K562 (cell line): ENCODE data around the gene BICC1. TPM values are rescaled to one million over a fixed set of nuclear protein-coding genes. Genes with fewer than 3 reads are reported as not detected.

Source experiments
- ATAC-seq: fragments of 200-7000 bp; cut with Tn5 transposase; 3 replicates; pipeline ENCODE4 v1.9.1; 2020; ENCODE audit warnings: moderate library complexity
- BruUV-seq: library from RNA; stranded (reverse); fragments of 400-500 nt; replicated peaks from 2 replicates; lab custom pipeline; 2021; lab: Mats Ljungman, UMichigan
- CTCF ChIA-PET: fragments of 300-600 bp; formaldehyde crosslinking; extraction: SDS; loops from one replicate; lab custom pipeline; 2021; ENCODE audit warnings: low intra/inter-chr PET ratio; lab: Yijun Ruan, JAX
- POLR2A ChIA-PET: fragments of 300-600, 350-650 bp; sonication (Branson Sonifier 250); formaldehyde crosslinking; extraction: SDS; loops from one replicate; lab custom pipeline; 2021; ENCODE audit warnings: antibody characterized with exemption, inconsistent platforms; lab: Yijun Ruan, JAX
- DNase-seq, 4 experiments: peaks; one replicate each; pipeline versions ENCODE4 v3.0.0 to v3.0.0-alpha.2; 2011 to 2018; ENCODE audit warnings: low spot score in 3 of 4, mixed read lengths in 3 of 4; ENCODE audit errors: extremely low read depth in 1 of 4
- FAIRE-seq: peaks from 2 replicates; lab custom pipeline; 2011; peaks lifted over from hg19 to GRCh38; lab: Jason Lieb, UNC
- H2AFZ ChIP-seq: 2 replicates; pipeline ENCODE4 v1.6.0; 2011; ENCODE audit warnings: low read depth, low read length, control low read depth, inconsistent platforms
- H3K27ac ChIP-seq: fragments of 200-600 bp; 3 replicates; pipeline ENCODE4 v1.8.0; 2011; ENCODE audit warnings: low read depth, mild to moderate bottlenecking, control low read depth, inconsistent platforms, low read length, moderate library complexity, mixed read lengths; ENCODE audit errors: extremely low read depth
- H3K27me3 ChIP-seq, 2 experiments: fragments of 300-600 bp in 1 of 2; 2 replicates in 1 of 2; 3 replicates in 1 of 2; pipeline versions ENCODE4 v1.6.0 to v1.8.0; 2011; ENCODE audit warnings: inconsistent platforms in 2 of 2, low read length in 2 of 2, mild to moderate bottlenecking in 1 of 2, mixed read lengths in 1 of 2, moderate library complexity in 1 of 2; ENCODE audit not compliant: control insufficient read depth in 2 of 2, insufficient read depth in 2 of 2
- H3K36me3 ChIP-seq: fragments of 300-600 bp; 3 replicates; pipeline ENCODE4 v1.8.0; 2011; ENCODE audit warnings: mild to moderate bottlenecking, low read length, inconsistent platforms; ENCODE audit not compliant: control insufficient read depth, insufficient read depth
- H3K4me1 ChIP-seq, 2 experiments: fragments of 200-600 bp in 1 of 2; replicated peaks in 1 of 2; 2 replicates in 1 of 2; 3 replicates in 1 of 2; pipeline versions ENCODE4 v1.5.1 to v1.8.0; 2011; ENCODE audit warnings: inconsistent platforms in 2 of 2, low read length in 2 of 2, mild to moderate bottlenecking in 1 of 2, mixed read lengths in 1 of 2, moderate library complexity in 1 of 2; ENCODE audit not compliant: control insufficient read depth in 2 of 2, insufficient read depth in 2 of 2
- H3K4me2 ChIP-seq: 2 replicates; pipeline ENCODE4 v1.6.1; 2011; ENCODE audit warnings: low read length, control low read depth, inconsistent platforms, mixed read lengths; ENCODE audit not compliant: insufficient read depth
- H3K4me3 ChIP-seq: fragments of 200-600 bp; sonication (generic), shearing (Covaris generic); 2 replicates; pipeline ENCODE4 v1.5.1; 2016; ENCODE audit warnings: control low read depth, inconsistent platforms
- H3K79me2 ChIP-seq: fragments of 200-600 bp; 3 replicates; pipeline ENCODE4 v1.8.0; 2011; ENCODE audit warnings: low read length, inconsistent platforms; ENCODE audit not compliant: control insufficient read depth, insufficient read depth
- H3K9ac ChIP-seq, 2 experiments: 2 replicates each; pipeline versions ENCODE4 v1.6.0 to v1.6.1; 2011; ENCODE audit warnings: low read depth in 2 of 2, low read length in 2 of 2, control low read depth in 1 of 2, inconsistent platforms in 1 of 2, mild to moderate bottlenecking in 1 of 2, mixed read lengths in 1 of 2; ENCODE audit not compliant: insufficient read depth in 1 of 2
- H3K9me1 ChIP-seq: one replicate; pipeline ENCODE4 v1.6.0; 2011; ENCODE audit warnings: inconsistent platforms, mild to moderate bottlenecking, low read length, moderate library complexity; ENCODE audit not compliant: control insufficient read depth, insufficient read depth
- H3K9me3 ChIP-seq: replicated peaks from 2 replicates; pipeline ENCODE4 v1.5.1; 2011; ENCODE audit warnings: low read depth, low read length, inconsistent platforms; ENCODE audit not compliant: control insufficient read depth, insufficient read depth
- H4K20me1 ChIP-seq: replicated peaks from 2 replicates; pipeline ENCODE4 v1.6.1; 2011; ENCODE audit warnings: low read length, inconsistent platforms, mixed read lengths; ENCODE audit not compliant: control insufficient read depth, insufficient read depth
- CHAMP1 ChIP-seq: fragments of 450-650 bp; IDR thresholded peaks from 2 replicates; pipeline ENCODE4 v1.6.1; 2016; ENCODE audit warnings: mild to moderate bottlenecking
- E4F1 ChIP-seq: fragments of 250-450 bp; sonication (Bioruptor Pico); IDR thresholded peaks from 2 replicates; pipeline ENCODE4 v1.5.0; 2021; ENCODE audit warnings: mild to moderate bottlenecking, borderline replicate concordance
- ERF ChIP-seq: fragments of 450-650 bp; formaldehyde crosslinking; IDR thresholded peaks from 2 replicates; pipeline ENCODE4 v1.4.0; 2020; ENCODE audit warnings: mild to moderate bottlenecking, mixed read lengths
- FOXJ3 ChIP-seq: sonication (generic); formaldehyde crosslinking; IDR thresholded peaks from 2 replicates; pipeline ENCODE4 v1.4.0; 2020; ENCODE audit warnings: mild to moderate bottlenecking, missing genetic modification reagents
- KLF1 ChIP-seq: fragments of 450-650 bp; IDR thresholded peaks from 2 replicates; pipeline ENCODE4 v1.6.1; 2016; ENCODE audit warnings: missing genetic modification characterization, missing compliant biosample characterization
- L3MBTL2 ChIP-seq: fragments of 450-650 bp; IDR thresholded peaks from 2 replicates; pipeline ENCODE4 v1.6.1; 2016; ENCODE audit warnings: mild to moderate bottlenecking, moderate library complexity
- MCM3 ChIP-seq: fragments of 450-650 bp; IDR thresholded peaks from 2 replicates; pipeline ENCODE4 v1.6.1; 2016
- SMARCA5 ChIP-seq: fragments of 450-650 bp; IDR thresholded peaks from 2 replicates; pipeline ENCODE4 v1.6.1; 2016
- SMARCC2 ChIP-seq: fragments of 450-650 bp; IDR thresholded peaks from 2 replicates; pipeline ENCODE4 v1.6.1; 2017; ENCODE audit warnings: antibody characterized with exemption, moderate library complexity, mild to moderate bottlenecking, low read depth
- SRF ChIP-seq, 2 experiments: fragments of 250-450, 450-650 bp in 1 of 2; sonication (Bioruptor Pico) in 1 of 2; sonication (generic) in 1 of 2; formaldehyde crosslinking; IDR thresholded peaks; 2 replicates each; pipeline versions ENCODE4 v1.5.0 to v1.5.1; 2020 to 2022; ENCODE audit warnings: mild to moderate bottlenecking in 1 of 2, missing genetic modification reagents in 1 of 2
- ZBTB43 ChIP-seq: sonication (generic); formaldehyde crosslinking; IDR thresholded peaks from 2 replicates; pipeline ENCODE4 v1.8.0; 2023; ENCODE audit warnings: mild to moderate bottlenecking, missing genetic modification reagents
- ZNF134 ChIP-seq: fragments of 250-450 bp; sonication (Bioruptor Pico); conservative IDR thresholded peaks from 2 replicates; pipeline ENCODE4 v1.4.0; 2020
- ZNF282 ChIP-seq: sonication (generic); formaldehyde crosslinking; IDR thresholded peaks from 2 replicates; pipeline ENCODE4 v1.8.1; 2023; ENCODE audit warnings: missing genetic modification reagents
- WGBS: fragments of 100-300 bp; shearing (Covaris generic); methylation state at CpG from one replicate; pipeline ENCODE4 v1.1.6; 2016; ENCODE audit warnings: low coverage, mixed read lengths; ENCODE audit not compliant: insufficient coverage; ENCODE audit errors: missing lambda C conversion rate; 5-methylcytosine and 5-hydroxymethylcytosine counted together
- in situ Hi-C: fragments of 300-500 bp; cut with MboI; formaldehyde crosslinking; loops from 4 replicates; pipeline ENCODE4 v1.15.0; 2018; ENCODE audit warnings: inconsistent platforms, mixed read lengths
- intact Hi-C: fragments of 100-400 bp; cut with micrococcal nuclease; formaldehyde crosslinking; loops from 2 replicates; pipeline ENCODE4 v1.14.2; 2022
- polyA plus RNA-seq, 8 experiments: library from polyadenylated mRNA; depleted of rRNA in 4 of 8; stranded (reverse) in 5 of 8; unstranded in 3 of 8; fragments of >200 nt; fragmentation: Nextera tagmentation in 2 of 8; fragmentation: Illumina TruSeq in 1 of 8; extraction: Ambion mirVana in 2 of 8; extraction: Trizol in 1 of 8; gene quantifications; 2 replicates each; pipeline versions ENCODE4 v1.2.1 to v1.2.3, GENCODE V29; 2011 to 2014; ENCODE audit warnings: inconsistent platforms in 1 of 8, missing spikeins in 1 of 8
- total RNA-seq, 7 experiments: library from RNA; depleted of rRNA in 6 of 7; stranded (reverse); fragments of >200 nt in 6 of 7; fragmentation: Illumina TruSeq in 2 of 7; extraction: Trizol in 2 of 7; gene quantifications; 2 replicates each; pipeline versions ENCODE4 v1.2.1 to v1.2.3, GENCODE V29; 2011 to 2021; ENCODE audit warnings: low replicate concordance in 1 of 7

The BICC1 gene
- total and polyA plus RNA-seq, 9 of the 15 experiments (the other 6 are each of a cell fraction or from before 2014, with no cell fraction given), result not detected

- TF ChIP-seq SRF (CRISPR knock-in tag; IDR thresholded peaks at IDR 0.05) (no peak), ZBTB43 (CRISPR knock-in tag) (no peak)
Measured at GRCh38 chr10:58698777-58699356, 186.2 kb downstream of the BICC1 start (continued).

GRCh38 chr10:58700591-58700990 is 187.9 kb downstream of the BICC1 start:
- no peaks in the 10 kb centered on the region for H3K4me1 ChIP-seq
- no peaks in the 10 kb centered on the region for H3K9me1 ChIP-seq
- no peaks in the 10 kb centered on the region for H3K36me3 ChIP-seq
- 0% methylated on average over 1 of the region's 1 CpG for WGBS
- no peak for DNase-seq
- POLR2A ChIA-PET, result no interaction called here
- no peak overlapping the region for H3K9ac ChIP-seq
- CTCF ChIA-PET, result no interaction called here
- no peak for FAIRE-seq
- TF ChIP-seq CHAMP1 (no peak), SMARCC2 (no peak), SMARCA5 (no peak), MCM3 (no peak), ZNF134 (no peak), ZNF282 (no peak), FOXJ3 (CRISPR knock-in tag) (no peak), KLF1 (tag) (no peak), L3MBTL2 (no peak), ERF (no peak), E4F1 (CRISPR knock-in tag) (no peak)
- TF ChIP-seq, all 486 proteins: peak for 0
- no peak overlapping the region for H3K27ac ChIP-seq
- H3K27me3 ChIP-seq, result no peaks in the 10 kb centered on the region
- in situ Hi-C loops, result no loop called here
- no peak overlapping the region for H3K4me2 ChIP-seq
- H3K4me3 ChIP-seq, result no peak overlapping the region
- H4K20me1 ChIP-seq, result no peaks in the 10 kb centered on the region
- H3K79me2 ChIP-seq, result no peaks in the 10 kb centered on the region
- no TSS peak for BruUV-seq
- no peaks in the 10 kb centered on the region for H3K9me3 ChIP-seq
- ATAC-seq, result no peak
- no peak overlapping the region for H2AFZ ChIP-seq
- intact Hi-C loops, result no loop called here
